Tibial artery (tissue), 4 donors: Measurements from ENCODE around the gene CSPG4.
"Not testable (repeated sequence)": the region's sequence is repeated elsewhere in the genome, so short reads cannot be mapped to it uniquely, and the experiment has no call there.

Source experiments
- DNase-seq, 2 donors: peaks; one replicate each; pipeline ENCODE4 v3.0.0-alpha.2; 2019
- H3K27ac ChIP-seq, 2 donors: fragments of 200-600 bp; sonication (generic) in 1 of 2; 1 replicate in 1 of 2; 2 replicates in 1 of 2; pipeline ENCODE4 v1.5.1; 2018 to 2019; ENCODE audit warnings: mild to moderate bottlenecking in 1 of 2
- H3K27me3 ChIP-seq, 2 donors: fragments of 200-600 bp; sonication (generic) in 1 of 2; one replicate each; pipeline versions ENCODE4 v1.5.1 to v1.6.0; 2016 to 2019
- H3K36me3 ChIP-seq, 3 donors: fragments of 200-600 bp; sonication (generic) in 2 of 3; one replicate each; pipeline ENCODE4 v1.5.1; 2016 to 2019; ENCODE audit warnings: mild to moderate bottlenecking in 2 of 3
- H3K4me1 ChIP-seq, 4 donors: fragments of 200-600 bp; sonication (generic) in 2 of 4; 1 replicate in 3 of 4; 2 replicates in 1 of 4; pipeline ENCODE4 v1.5.1; 2016 to 2019
- H3K4me3 ChIP-seq, 2 donors: fragments of 200-600 bp; sonication (generic) in 1 of 2; 1 replicate in 1 of 2; 2 replicates in 1 of 2; pipeline ENCODE4 v1.5.1; 2018 to 2019; ENCODE audit warnings: mild to moderate bottlenecking in 2 of 2
- H3K9me3 ChIP-seq, 3 donors: fragments of 200-600 bp; sonication (generic) in 1 of 3; one replicate each; pipeline ENCODE4 v1.5.1; 2016 to 2019
- intact Hi-C: fragments of 100-400 bp; cut with DNase I; formaldehyde crosslinking; loops from one replicate; pipeline ENCODE4 v1.15.0; 2023; ENCODE audit warnings: low total_unique reads
- TF ChIP-seq, protein P1 (sequence below), 2 experiments: fragments of 200-600 bp in 1 of 2; fragments of 450-650 bp in 1 of 2; IDR thresholded peaks; one replicate each; pipeline ENCODE4 v1.5.1; 2017 to 2019; ENCODE audit warnings: antibody characterized with exemption in 2 of 2, mild to moderate bottlenecking in 1 of 2, moderate library complexity in 1 of 2

CSPG4 gene

DNA sequence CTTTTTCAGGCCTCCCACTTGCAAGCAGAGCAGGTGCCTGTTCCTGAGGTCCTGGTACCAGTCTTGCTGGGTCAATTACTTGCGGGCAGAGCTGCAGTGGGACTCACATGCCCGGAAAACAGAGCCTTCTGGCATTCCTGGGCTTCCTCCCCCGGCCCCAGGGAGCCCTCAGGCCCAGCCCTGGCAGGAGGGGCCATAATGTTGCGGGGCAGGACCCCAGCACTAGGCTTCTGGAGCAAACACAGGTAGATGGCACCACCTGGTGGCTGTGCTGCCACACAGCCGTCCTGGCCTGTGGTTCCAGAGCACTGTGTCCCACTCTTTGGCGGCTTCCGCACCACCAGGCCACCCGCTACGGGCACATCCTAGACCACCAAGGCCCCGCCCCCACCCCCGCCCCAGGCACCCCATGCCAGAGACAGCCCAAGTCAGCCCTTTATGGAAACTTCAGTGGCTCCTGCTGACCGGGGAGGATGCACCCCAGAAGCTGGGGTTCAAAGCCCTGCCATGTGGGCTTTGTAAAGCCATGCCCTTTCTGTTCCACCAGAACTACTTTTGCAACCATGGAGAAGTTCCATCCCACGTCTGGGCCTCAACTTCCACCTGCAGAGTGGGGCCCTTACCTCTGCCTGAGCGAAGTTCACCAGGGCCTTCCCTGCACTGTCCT lies 28.9 kb downstream of the CSPG4 start:
- not testable (repeated sequence) for H3K27me3 ChIP-seq, H3K4me3 ChIP-seq, DNase-seq, H3K9me3 ChIP-seq
- TF ChIP-seq, protein P1, sequence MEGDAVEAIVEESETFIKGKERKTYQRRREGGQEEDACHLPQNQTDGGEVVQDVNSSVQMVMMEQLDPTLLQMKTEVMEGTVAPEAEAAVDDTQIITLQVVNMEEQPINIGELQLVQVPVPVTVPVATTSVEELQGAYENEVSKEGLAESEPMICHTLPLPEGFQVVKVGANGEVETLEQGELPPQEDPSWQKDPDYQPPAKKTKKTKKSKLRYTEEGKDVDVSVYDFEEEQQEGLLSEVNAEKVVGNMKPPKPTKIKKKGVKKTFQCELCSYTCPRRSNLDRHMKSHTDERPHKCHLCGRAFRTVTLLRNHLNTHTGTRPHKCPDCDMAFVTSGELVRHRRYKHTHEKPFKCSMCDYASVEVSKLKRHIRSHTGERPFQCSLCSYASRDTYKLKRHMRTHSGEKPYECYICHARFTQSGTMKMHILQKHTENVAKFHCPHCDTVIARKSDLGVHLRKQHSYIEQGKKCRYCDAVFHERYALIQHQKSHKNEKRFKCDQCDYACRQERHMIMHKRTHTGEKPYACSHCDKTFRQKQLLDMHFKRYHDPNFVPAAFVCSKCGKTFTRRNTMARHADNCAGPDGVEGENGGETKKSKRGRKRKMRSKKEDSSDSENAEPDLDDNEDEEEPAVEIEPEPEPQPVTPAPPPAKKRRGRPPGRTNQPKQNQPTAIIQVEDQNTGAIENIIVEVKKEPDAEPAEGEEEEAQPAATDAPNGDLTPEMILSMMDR (IDR thresholded peaks at IDR 0.05), result peak; percentile 65 to 72
- Histone ChIP-seq H3K36me3 (peaks cover 84 to 97% (median 89%) of the 10 kb centered on the region in 3 donors), H3K4me1 (peaks cover 0 to 29% (median 23%) of the 10 kb centered on the region in 4 donors), H3K27ac (peak overlapping the region; percentile 9 to 67)
- intact Hi-C loops, result loop anchor here (2.0 kb wide), 1 partner anchor 49 kb away; no protein-coding TSS in a partner anchor

DNA sequence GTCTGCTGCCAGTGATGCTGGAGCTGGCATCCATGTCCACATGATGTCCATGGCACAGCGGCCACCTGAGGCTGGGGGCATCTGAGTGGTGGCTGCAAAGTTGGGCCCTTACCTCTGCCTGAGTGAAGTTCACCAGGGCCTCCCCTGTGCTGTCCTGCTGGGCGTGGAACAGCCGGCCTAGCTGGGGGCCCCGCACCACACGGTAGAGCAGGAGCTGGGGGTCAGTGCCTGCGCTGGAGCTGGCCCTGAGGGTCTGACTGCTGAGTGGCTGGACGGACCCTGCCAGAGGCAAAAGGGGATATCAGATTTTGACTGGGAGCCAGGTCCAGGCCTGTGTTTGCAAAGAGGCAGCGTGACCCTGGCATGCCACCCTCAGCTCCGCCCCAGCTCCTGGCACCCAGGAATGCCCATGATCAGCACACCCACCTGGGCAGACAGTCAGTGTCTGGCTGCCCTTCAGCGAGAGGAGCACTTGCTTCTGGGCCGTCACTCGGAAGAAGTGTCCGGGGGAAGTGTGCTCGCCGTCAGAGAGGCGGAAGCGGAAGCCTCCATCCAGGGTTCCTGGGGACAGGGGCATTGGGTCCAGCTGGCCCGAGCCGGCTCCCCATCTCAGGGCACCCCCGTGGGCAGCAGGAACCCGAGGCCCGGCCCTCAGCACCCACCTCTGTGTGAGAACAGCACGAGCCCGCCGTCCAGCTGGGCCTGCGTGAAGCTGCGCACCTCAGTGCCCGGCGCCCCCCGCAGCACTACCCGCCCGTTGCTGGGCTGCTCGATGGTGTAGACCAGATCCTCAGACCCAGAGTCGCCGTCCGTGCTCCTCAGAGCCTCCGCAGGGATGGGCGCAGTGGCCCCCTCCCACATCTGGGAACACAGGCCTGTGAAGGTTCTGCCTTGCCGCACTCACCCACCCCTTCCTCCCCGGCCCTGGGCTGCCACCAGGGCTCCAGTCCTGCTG lies 30.2 kb downstream of the CSPG4 start:
- Histone ChIP-seq H3K27ac (peak overlapping the region; percentile 9 to 67), H3K4me3 (no peak overlapping the region), H3K9me3 (no peaks in the 10 kb centered on the region), H3K36me3 (peaks cover 81 to 97% (median 89%) of the 10 kb centered on the region in 3 donors), H3K27me3 (no peaks in the 10 kb centered on the region), H3K4me1 (peaks cover 0 to 25% (median 18%) of the 10 kb centered on the region in 4 donors)
- intact Hi-C loops, result no loop called here
- TF ChIP-seq, protein P1 (IDR thresholded peaks at IDR 0.05), result no peak
- DNase-seq, result no peak

DNA sequence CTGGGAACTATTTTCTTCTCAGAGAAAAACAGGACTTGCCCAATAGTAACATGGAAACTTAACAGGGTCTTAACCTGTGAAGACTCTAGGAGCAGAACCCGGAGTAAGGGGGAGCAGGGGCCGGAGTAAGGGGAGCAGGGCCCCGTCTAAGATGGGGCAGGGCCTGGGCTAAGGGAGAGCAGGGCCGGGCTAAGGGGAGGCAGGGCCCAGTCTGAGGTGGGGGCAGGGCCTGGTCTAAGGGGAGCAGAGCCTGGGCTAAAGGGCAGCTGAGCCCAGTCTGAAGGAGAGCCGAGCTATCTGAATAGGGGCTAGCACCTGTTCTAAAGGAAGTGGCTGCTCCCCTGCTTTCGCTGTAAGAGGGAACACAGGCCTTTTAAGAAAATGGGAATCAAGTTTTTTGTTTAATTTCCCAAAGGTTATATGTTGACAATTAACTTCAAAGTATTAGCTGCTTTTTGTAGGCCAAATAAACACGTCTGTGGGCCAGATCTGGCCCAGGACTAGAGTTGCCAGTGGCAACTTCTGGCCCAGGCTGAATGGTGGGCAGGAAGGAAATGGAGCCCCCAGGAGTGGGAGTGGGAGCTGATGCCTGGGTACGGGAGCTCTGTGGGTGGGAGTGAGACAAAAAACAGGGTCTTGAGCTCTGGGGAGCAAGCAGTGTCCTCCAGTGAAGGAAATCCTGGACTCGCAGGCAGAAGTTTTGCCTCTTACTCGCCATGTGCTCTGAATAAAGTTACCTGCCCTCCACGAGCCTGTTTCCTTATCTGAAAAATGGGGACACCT lies 32.5 kb downstream of the CSPG4 start:
- Histone ChIP-seq H3K27me3 (no peaks in the 10 kb centered on the region), H3K4me1 (peaks cover 6 to 33% (median 22%) of the 10 kb centered on the region in 4 donors), H3K4me3 (no peak overlapping the region), H3K36me3 (peaks cover 81 to 100% (median 95%) of the 10 kb centered on the region in 3 donors), H3K9me3 (no peaks in the 10 kb centered on the region), H3K27ac (peak overlapping the region; percentile 9 to 67)
- TF ChIP-seq, protein P1 (IDR thresholded peaks at IDR 0.05), result no peak
- no peak for DNase-seq
- intact Hi-C loops, result no loop called here

DNA sequence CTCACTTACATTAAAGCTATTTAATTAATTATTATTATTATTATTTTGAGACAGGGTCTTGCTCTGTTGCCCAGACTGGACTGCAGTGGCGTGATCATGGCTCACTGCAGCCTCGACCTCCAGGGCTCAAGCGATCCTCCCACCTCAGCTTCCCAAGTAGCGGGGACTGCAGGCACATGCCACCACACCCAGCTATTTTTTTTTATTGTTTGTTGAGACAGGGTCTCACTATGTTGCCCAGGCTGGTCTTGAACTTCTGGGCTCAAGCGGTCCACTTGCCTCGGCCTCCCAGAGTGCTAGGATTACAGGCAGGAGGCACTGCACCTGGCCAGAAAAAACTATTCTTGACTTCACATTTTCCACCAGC lies 34.3 kb downstream of the CSPG4 start:
- intact Hi-C loops, result not testable (repeated sequence)
- H3K36me3 ChIP-seq, result peaks cover 64 to 85% (median 76%) of the 10 kb centered on the region in 3 donors

DNA sequence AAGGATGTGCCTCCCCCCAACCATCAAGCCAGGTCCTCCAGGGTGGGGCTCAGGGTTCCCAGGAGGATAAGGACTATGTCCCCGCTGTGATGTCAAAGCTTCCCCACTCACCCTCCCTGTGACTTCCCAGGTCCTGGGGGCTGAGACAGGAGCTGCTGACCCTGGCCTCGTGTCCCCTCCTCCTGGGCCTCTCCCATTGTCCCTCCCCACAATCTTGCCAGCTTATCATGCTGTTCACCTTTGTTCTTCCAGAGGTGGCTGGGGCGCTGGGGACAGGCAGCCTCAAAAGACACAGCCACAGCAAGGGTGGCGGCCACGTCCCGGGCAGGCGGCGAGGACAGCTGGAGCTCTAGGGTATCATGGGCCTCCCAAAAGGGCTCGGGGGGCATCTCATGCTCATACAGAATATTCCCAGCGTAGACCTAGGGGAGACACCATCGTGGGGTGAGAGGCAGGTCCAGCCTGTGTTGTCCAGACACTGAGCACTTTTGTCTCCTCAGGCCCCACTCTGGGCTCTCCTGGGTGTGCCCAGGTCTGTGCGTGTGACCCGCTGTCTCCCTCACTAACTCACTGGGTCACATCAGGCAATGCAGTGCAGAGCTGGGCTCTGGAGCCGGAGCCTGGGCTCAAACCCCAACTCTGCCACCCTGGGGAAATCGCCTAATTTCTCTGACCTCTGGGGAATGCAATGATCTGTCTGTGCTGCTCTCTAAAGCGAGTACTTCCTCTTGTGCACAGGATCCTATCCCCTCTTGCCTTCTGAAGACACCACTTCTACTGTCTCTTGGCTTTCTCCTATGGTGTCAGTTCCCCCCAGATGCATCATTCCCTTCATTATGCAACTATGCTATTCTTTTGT lies 35.0 kb downstream of the CSPG4 start:
- Histone ChIP-seq H3K27ac (peak overlapping the region; percentile 89 to 92), H3K9me3 (no peaks in the 10 kb centered on the region), H3K4me3 (no peak overlapping the region), H3K4me1 (peaks cover 6 to 46% (median 43%) of the 10 kb centered on the region in 4 donors), H3K27me3 (no peaks in the 10 kb centered on the region), H3K36me3 (peaks cover 60 to 79% (median 69%) of the 10 kb centered on the region in 3 donors)
- intact Hi-C loops, result no loop called here
- TF ChIP-seq, protein P1 (IDR thresholded peaks at IDR 0.05), result no peak
- no peak for DNase-seq

More for the DNA sequence above, 34.3 kb downstream of the CSPG4 start:
- not testable (repeated sequence) for H3K4me3 ChIP-seq, H3K9me3 ChIP-seq, H3K27me3 ChIP-seq, DNase-seq
- H3K4me1 ChIP-seq, result peaks cover 6 to 41% (median 37%) of the 10 kb centered on the region in 4 donors
- peak overlapping the region; percentile 18 to 89 for H3K27ac ChIP-seq
